ENCODE measurements around the gene GRAP2.
"Not testable (repeated sequence)": the region's sequence is repeated elsewhere in the genome, so short reads cannot be mapped to it uniquely, and the experiment has no call there.

Gene GRAP2

GRCh38 chr22:39980596-39980995 is 79.7 kb downstream of the GRAP2 start:
- no peak for DNase-seq
- in situ Hi-C loops (cut with HindIII; ENCODE audit: low pct_ligation_motif_present, low pct_unique_long_range_greater_than_20kb, low sequenced_read_pairs), result no loop called here

- no peak for DNase-seq
- in situ Hi-C loops (cut with HindIII; ENCODE audit: low pct_ligation_motif_present, low pct_unique_long_range_greater_than_20kb, low sequenced_read_pairs), result no loop called here
These were observed 82.5 kb downstream of the GRAP2 start for GRCh38 chr22:39983346-39983745.

- DNase-seq, result no peak
- in situ Hi-C loops (cut with HindIII; ENCODE audit: low pct_ligation_motif_present, low pct_unique_long_range_greater_than_20kb, low sequenced_read_pairs), result no loop called here
These were observed 83.1 kb downstream of the GRAP2 start for GRCh38 chr22:39984006-39984405.

GRCh38 chr22:39984746-39985145 is 83.9 kb downstream of the GRAP2 start:
- in situ Hi-C loops (cut with HindIII; ENCODE audit: low pct_ligation_motif_present, low pct_unique_long_range_greater_than_20kb, low sequenced_read_pairs), result no loop called here
- no peak for DNase-seq

- no peak for DNase-seq
- in situ Hi-C loops (cut with HindIII; ENCODE audit: low pct_ligation_motif_present, low pct_unique_long_range_greater_than_20kb, low sequenced_read_pairs), result no loop called here
These were observed 84.6 kb downstream of the GRAP2 start for GRCh38 chr22:39985383-39986035.

- in situ Hi-C loops (cut with HindIII; ENCODE audit: low pct_ligation_motif_present, low pct_unique_long_range_greater_than_20kb, low sequenced_read_pairs), result no loop called here
- no peak for DNase-seq
These were observed 87.7 kb downstream of the GRAP2 start for GRCh38 chr22:39988386-39989114.

- DNase-seq, result no peak
These were observed 88.7 kb downstream of the GRAP2 start for GRCh38 chr22:39989633-39990032.

GRCh38 chr22:39990686-39991085 is 89.8 kb downstream of the GRAP2 start:
- no peak for DNase-seq
- in situ Hi-C loops (cut with HindIII; ENCODE audit: low pct_ligation_motif_present, low pct_unique_long_range_greater_than_20kb, low sequenced_read_pairs), result no loop called here

More at GRCh38 chr22:39989633-39990032, 88.7 kb downstream of the GRAP2 start:
- in situ Hi-C loops (cut with HindIII; ENCODE audit: low pct_ligation_motif_present, low pct_unique_long_range_greater_than_20kb, low sequenced_read_pairs), result no loop called here

GRCh38 chr22:39991159-39991860 is 90.4 kb downstream of the GRAP2 start:
- no peak for DNase-seq
- in situ Hi-C loops (cut with HindIII; ENCODE audit: low pct_ligation_motif_present, low pct_unique_long_range_greater_than_20kb, low sequenced_read_pairs), result no loop called here

GRCh38 chr22:39992088-39992826 is 91.4 kb downstream of the GRAP2 start:
- DNase-seq, result no peak
- in situ Hi-C loops (cut with HindIII; ENCODE audit: low pct_ligation_motif_present, low pct_unique_long_range_greater_than_20kb, low sequenced_read_pairs), result no loop called here

- in situ Hi-C loops (cut with HindIII; ENCODE audit: low pct_ligation_motif_present, low pct_unique_long_range_greater_than_20kb, low sequenced_read_pairs); DNase-seq: not testable (repeated sequence)
These were observed 92.0 kb downstream of the GRAP2 start for GRCh38 chr22:39992894-39993293.

GRCh38 chr22:39994041-39994565 is 93.2 kb downstream of the GRAP2 start:
- in situ Hi-C loops (cut with HindIII; ENCODE audit: low pct_ligation_motif_present, low pct_unique_long_range_greater_than_20kb, low sequenced_read_pairs), result no loop called here
- DNase-seq, result no peak

GRCh38 chr22:39994566-39995392 is 93.9 kb downstream of the GRAP2 start, which contains the start of gene FAM83F:
Gene FAM83F (plus strand): TSS chr22:39994954. CDS start chr22:39995043, 89 bp downstream.
- no peak for DNase-seq
- in situ Hi-C loops (cut with HindIII; ENCODE audit: low pct_ligation_motif_present, low pct_unique_long_range_greater_than_20kb, low sequenced_read_pairs), result no loop called here

GRCh38 chr22:39995393-39996252 is 94.7 kb downstream of the GRAP2 start:
- no peak for DNase-seq
- in situ Hi-C loops (cut with HindIII; ENCODE audit: low pct_ligation_motif_present, low pct_unique_long_range_greater_than_20kb, low sequenced_read_pairs), result no loop called here

GRCh38 chr22:39996732-39997131 is 95.8 kb downstream of the GRAP2 start:
- in situ Hi-C loops (cut with HindIII; ENCODE audit: low pct_ligation_motif_present, low pct_unique_long_range_greater_than_20kb, low sequenced_read_pairs), result no loop called here
- no peak for DNase-seq

- in situ Hi-C loops (cut with HindIII; ENCODE audit: low pct_ligation_motif_present, low pct_unique_long_range_greater_than_20kb, low sequenced_read_pairs), result no loop called here
- no peak for DNase-seq
These were observed 96.5 kb downstream of the GRAP2 start for GRCh38 chr22:39997421-39997820.

All from ACHN (cell line).